ENCODE data around the gene KRTAP17-1. TPM values are rescaled to one million over a fixed set of nuclear protein-coding genes. Genes with fewer than 3 reads are reported as not detected.

The KRTAP17-1 gene
- total RNA-seq, 1 donor from 2014 or later = not detected

Other genes starting within 250 kb of the KRTAP17-1 start
- gene KRTAP2-4, start 249.8 kb downstream of the KRTAP17-1 start, total RNA-seq = not detected in 2 replicates
- gene KRTAP4-7, start 231.6 kb downstream of the KRTAP17-1 start, total RNA-seq = not detected in 2 replicates
- not detected in 2 replicates for gene KRTAP4-8, start 217.6 kb downstream of the KRTAP17-1 start, total RNA-seq
- not detected in 2 replicates for gene KRTAP4-16, start 213.5 kb downstream of the KRTAP17-1 start, total RNA-seq
- gene KRTAP4-9, start 210.3 kb downstream of the KRTAP17-1 start, total RNA-seq = not detected in 2 replicates
- not detected in 2 replicates for gene KRTAP4-11, start 197.3 kb downstream of the KRTAP17-1 start, total RNA-seq
- not detected in 2 replicates for gene KRTAP4-12, start 191.5 kb downstream of the KRTAP17-1 start, total RNA-seq
- not detected in 2 replicates for gene KRTAP4-6, start 175.2 kb downstream of the KRTAP17-1 start, total RNA-seq
- not detected in 2 replicates for gene KRTAP4-5, start 165.9 kb downstream of the KRTAP17-1 start, total RNA-seq
- gene KRTAP4-4, start 155.0 kb downstream of the KRTAP17-1 start, total RNA-seq = not detected in 2 replicates
- gene KRTAP4-3, start 147.5 kb downstream of the KRTAP17-1 start, total RNA-seq = not detected in 2 replicates
- gene KRTAP4-2, start 137.5 kb downstream of the KRTAP17-1 start, total RNA-seq = not detected in 2 replicates
- gene KRTAP4-1, start 130.8 kb downstream of the KRTAP17-1 start, total RNA-seq = not detected in 2 replicates
- not detected in 2 replicates for gene KRTAP9-1, start 125.8 kb downstream of the KRTAP17-1 start, total RNA-seq
- not detected in 2 replicates for gene KRTAP9-2, start 89.1 kb downstream of the KRTAP17-1 start, total RNA-seq
- gene KRTAP9-3, start 83.3 kb downstream of the KRTAP17-1 start, total RNA-seq = not detected in 2 replicates
- gene KRTAP9-8, start 77.7 kb downstream of the KRTAP17-1 start, total RNA-seq = not detected in 2 replicates
- not detected in 2 replicates for gene KRTAP9-4, start 66.0 kb downstream of the KRTAP17-1 start, total RNA-seq
- not detected in 2 replicates for gene KRTAP9-9, start 60.3 kb downstream of the KRTAP17-1 start, total RNA-seq
- not detected in 2 replicates for gene KRTAP9-6, start 50.3 kb downstream of the KRTAP17-1 start, total RNA-seq
- gene KRTAP9-7, start 40.0 kb downstream of the KRTAP17-1 start, total RNA-seq = not detected in 2 replicates
- not detected in 2 replicates for gene KRTAP29-1, start 12.9 kb downstream of the KRTAP17-1 start, total RNA-seq
- gene KRTAP16-1, start 6.4 kb downstream of the KRTAP17-1 start, total RNA-seq = not detected in 2 replicates
- not detected in 2 replicates for gene KRT33A, start 35.1 kb upstream of the KRTAP17-1 start, total RNA-seq
- not detected in 2 replicates for gene KRT33B, start 54.1 kb upstream of the KRTAP17-1 start, total RNA-seq
- gene KRT34, start 66.6 kb upstream of the KRTAP17-1 start, total RNA-seq = 0.35 TPM in 1 of 2 replicates, not detected in the other
- not detected in 2 replicates for gene KRT31, start 81.9 kb upstream of the KRTAP17-1 start, total RNA-seq
- not detected in 2 replicates for gene KRT37, start 108.9 kb upstream of the KRTAP17-1 start, total RNA-seq
- gene KRT38, start 125.3 kb upstream of the KRTAP17-1 start, total RNA-seq = not detected in 2 replicates
- not detected in 2 replicates for gene KRT32, start 151.7 kb upstream of the KRTAP17-1 start, total RNA-seq
- gene KRT35, start 165.4 kb upstream of the KRTAP17-1 start, total RNA-seq = not detected in 2 replicates
- gene KRT36, start 174.2 kb upstream of the KRTAP17-1 start, total RNA-seq = not detected in 2 replicates
- gene KRT13, start 189.9 kb upstream of the KRTAP17-1 start, total RNA-seq = not detected in 2 replicates
- 3.4 and 11.4 TPM in 2 replicates for gene KRT15, start 203.2 kb upstream of the KRTAP17-1 start, total RNA-seq
- gene KRT19, start 212.6 kb upstream of the KRTAP17-1 start, total RNA-seq = 23.7 and 211 TPM in 2 replicates